A549 (cell line): Measurements from ENCODE around the gene PNPLA3.

Experiments
- BHLHE40 ChIP-seq: IDR thresholded peaks from 2 replicates; pipeline ENCODE4 v1.6.1; 2012; ENCODE audit warnings: low read depth, low read length, inconsistent platforms
- CTCF ChIP-seq: fragments of >200 bp; sonication (Bioruptor Twin); formaldehyde crosslinking; IDR thresholded peaks from 3 replicates; pipeline ENCODE4 v1.5.1; 2016
- ESRRA ChIP-seq: fragments of 150-350 bp; IDR thresholded peaks from 2 replicates; pipeline ENCODE4 v1.6.1; 2014; ENCODE audit warnings: mild to moderate bottlenecking, low read length, borderline replicate concordance
- HDAC2 ChIP-seq: fragments of 200-600 bp; sonication (generic); IDR thresholded peaks from 2 replicates; pipeline ENCODE4 v1.6.1; 2016
- JUNB ChIP-seq: fragments of >200 bp; sonication (Bioruptor Twin); formaldehyde crosslinking; IDR thresholded peaks from 2 replicates; pipeline ENCODE4 v1.6.1; 2016
- KDM1A ChIP-seq: fragments of 200-600 bp; sonication (generic); IDR thresholded peaks from 2 replicates; pipeline ENCODE4 v1.6.1; 2016; ENCODE audit warnings: low read depth, mild to moderate bottlenecking
- POLR2A ChIP-seq: IDR thresholded peaks from 2 replicates; pipeline ENCODE4 v1.6.1; 2012; ENCODE audit warnings: mild to moderate bottlenecking, low read length
- ZC3H11A ChIP-seq: fragments of 450-650 bp; IDR thresholded peaks from 2 replicates; pipeline ENCODE4 v1.6.1; 2014; ENCODE audit warnings: antibody characterized with exemption, mild to moderate bottlenecking
- ZFP36 ChIP-seq: fragments of 450-650 bp; IDR thresholded peaks from 2 replicates; pipeline ENCODE4 v1.6.1; 2014; ENCODE audit warnings: borderline replicate concordance; ENCODE audit not compliant: partially characterized antibody

GRCh38 chr22:43925433-43926348 is 2.1 kb downstream of the PNPLA3 start:
- TF ChIP-seq HDAC2 (no peak), BHLHE40 (no peak), ZC3H11A (no peak), KDM1A (no peak), CTCF (no peak), POLR2A (no peak), ZFP36 (no peak), JUNB (no peak), ESRRA (no peak)
